ELR (cell line): ENCODE measurements around the gene PARP2.

ENCODE experiments used
- DNase-seq: peaks from one replicate; pipeline ENCODE4 v3.0.0-alpha.2; 2015; ENCODE audit warnings: low read depth

Gene PARP2

GRCh38 chr14:20400965-20401593 lies 57.6 kb downstream of the PARP2 start:
- DNase-seq = peak; percentile 79

- DNase-seq = no peak
These were observed 60.1 kb downstream of the PARP2 start for GRCh38 chr14:20403521-20403920.
